HepG2 (cell line): ENCODE measurements around the gene DOCK2. TPM values are rescaled to one million over a fixed set of nuclear protein-coding genes. Genes with fewer than 3 reads are reported as not detected.

Source experiments
- ATAC-seq: fragments of 200-7000 bp; cut with Tn5 transposase; 3 replicates; pipeline ENCODE4 v1.9.1; 2020; ENCODE audit warnings: mild to moderate bottlenecking, moderate library complexity
- BruUV-seq: library from RNA; stranded (reverse); fragments of 400-500 nt; replicated peaks from 2 replicates; lab custom pipeline; 2021; lab: Mats Ljungman, UMichigan
- CTCF ChIA-PET: fragments of 300-600 bp; formaldehyde crosslinking; extraction: SDS; loops from one replicate; lab custom pipeline; 2021; ENCODE audit warnings: low total read pairs, inconsistent platforms, low intra/inter-chr PET ratio; lab: Yijun Ruan, JAX
- POLR2A ChIA-PET: fragments of 350-600 bp; sonication (Branson Sonifier 250); formaldehyde crosslinking; loops from one replicate; lab custom pipeline; 2020; ENCODE audit warnings: antibody characterized with exemption, inconsistent platforms; lab: Yijun Ruan, JAX
- DNase-seq: peaks from one replicate; pipeline ENCODE4 v3.0.0-alpha.2; 2015; ENCODE audit warnings: low spot score
- FAIRE-seq: peaks from 3 replicates; lab custom pipeline; 2011; peaks lifted over from hg19 to GRCh38; lab: Jason Lieb, UNC
- H2AFZ ChIP-seq: one replicate; pipeline ENCODE4 v1.6.1; 2011; ENCODE audit warnings: low read length, inconsistent platforms
- H3K27ac ChIP-seq: fragments of 300-600 bp; 3 replicates; pipeline ENCODE4 v1.8.0; 2011; ENCODE audit warnings: mixed run types, mild to moderate bottlenecking, mixed read lengths, low read length, inconsistent platforms; ENCODE audit not compliant: insufficient read depth; ENCODE audit errors: extremely low read length
- H3K27me3 ChIP-seq, 2 experiments: fragments of 200-600 bp in 1 of 2; 2 replicates in 1 of 2; 3 replicates in 1 of 2; pipeline versions ENCODE4 v1.6.0 to v1.8.0; 2011; ENCODE audit warnings: low read length in 2 of 2, mild to moderate bottlenecking in 2 of 2, moderate library complexity in 2 of 2, inconsistent platforms in 1 of 2; ENCODE audit not compliant: insufficient read depth in 2 of 2, control insufficient read depth in 1 of 2
- H3K36me3 ChIP-seq, 2 experiments: fragments of 200-600 bp in 1 of 2; replicated peaks in 1 of 2; 2 replicates in 1 of 2; 3 replicates in 1 of 2; pipeline versions ENCODE4 v1.5.1 to v1.8.0; 2011; ENCODE audit warnings: low read length in 2 of 2, inconsistent platforms in 1 of 2; ENCODE audit not compliant: insufficient read depth in 2 of 2, control insufficient read depth in 1 of 2
- H3K4me1 ChIP-seq: 2 replicates; pipeline ENCODE4 v1.5.1; 2012; ENCODE audit warnings: low read length, inconsistent platforms; ENCODE audit not compliant: insufficient read depth
- H3K4me2 ChIP-seq: 2 replicates; pipeline ENCODE4 v1.6.0; 2011; ENCODE audit warnings: low read depth, low read length, inconsistent platforms
- H3K4me3 ChIP-seq, 3 experiments: fragments of 200-600 bp in 1 of 3; sonication (generic), shearing (Covaris generic) in 1 of 3; replicated peaks in 1 of 3; 2 replicates each; pipeline ENCODE4 v1.5.1; 2011 to 2016; ENCODE audit warnings: low read length in 3 of 3, inconsistent platforms in 2 of 3, low read depth in 2 of 3, mild to moderate bottlenecking in 2 of 3, control low read depth in 1 of 3, mixed read lengths in 1 of 3; ENCODE audit not compliant: insufficient read depth in 1 of 3
- H3K79me2 ChIP-seq: one replicate; pipeline ENCODE4 v1.6.1; 2011; ENCODE audit warnings: low read length, inconsistent platforms; ENCODE audit not compliant: insufficient read depth
- H3K9ac ChIP-seq: 2 replicates; pipeline ENCODE4 v1.6.0; 2011; ENCODE audit warnings: mild to moderate bottlenecking, low read depth, low read length, inconsistent platforms; ENCODE audit not compliant: insufficient read depth
- H3K9me3 ChIP-seq: 2 replicates; pipeline ENCODE4 v1.5.1; 2012; ENCODE audit warnings: mild to moderate bottlenecking, low read length
- H4K20me1 ChIP-seq: 2 replicates; pipeline ENCODE4 v1.6.0; 2011; ENCODE audit warnings: inconsistent platforms, mild to moderate bottlenecking, low read length, moderate library complexity; ENCODE audit not compliant: insufficient read depth
- CBX1 ChIP-seq: IDR thresholded peaks from one replicate; pipeline ENCODE4 v1.6.1; 2016; ENCODE audit warnings: antibody characterized with exemption, low read depth
- HMG20B ChIP-seq: conservative IDR thresholded peaks from 2 replicates; pipeline ENCODE4 v1.6.1; 2016; ENCODE audit warnings: missing genetic modification reagents, missing compliant biosample characterization
- KMT2A ChIP-seq: sonication (generic); formaldehyde crosslinking; IDR thresholded peaks from 2 replicates; pipeline ENCODE4 v1.4.0; 2020; ENCODE audit warnings: missing genetic modification reagents
- POLR2AphosphoS5 ChIP-seq: IDR thresholded peaks from 2 replicates; pipeline ENCODE4 v1.6.1; 2012; ENCODE audit warnings: low read depth, low read length
- PPARG ChIP-seq: conservative IDR thresholded peaks from 2 replicates; pipeline ENCODE4 v1.6.1; 2016; ENCODE audit warnings: missing biosample characterization, missing genetic modification reagents
- ZNF431 ChIP-seq: sonication (generic); formaldehyde crosslinking; IDR thresholded peaks from 2 replicates; pipeline ENCODE4 v1.9.0; 2022; ENCODE audit warnings: missing genetic modification reagents, low read depth, mild to moderate bottlenecking, borderline replicate concordance
- ZNF749 ChIP-seq: sonication (generic); formaldehyde crosslinking; IDR thresholded peaks from 2 replicates; pipeline ENCODE4 v1.8.0; 2022; ENCODE audit warnings: mild to moderate bottlenecking, missing genetic modification reagents, moderate library complexity, borderline replicate concordance
- ZNF777 ChIP-seq: sonication (generic); formaldehyde crosslinking; IDR thresholded peaks from 2 replicates; pipeline ENCODE4 v1.4.0; 2020; ENCODE audit warnings: missing genetic modification reagents
- in situ Hi-C: cut with HindIII; loops from 2 replicates; pipeline ENCODE4 v1.10.0; 2017; ENCODE audit warnings: low pct_unique_long_range_greater_than_20kb; ENCODE audit not compliant: extremely low pct_ligation_motif_present
- intact Hi-C: fragments of 100-400 bp; cut with micrococcal nuclease; formaldehyde crosslinking; loops from one replicate; pipeline ENCODE4 v1.10.0; 2022; ENCODE audit not compliant: unreplicated experiment
- polyA plus RNA-seq, 8 experiments: library from polyadenylated mRNA; depleted of rRNA in 3 of 8; stranded (reverse) in 7 of 8; unstranded in 1 of 8; fragments of >200 nt; fragmentation: Illumina TruSeq in 4 of 8; extraction: Trizol in 4 of 8; gene quantifications; 2 replicates each; pipeline versions ENCODE4 v1.2.1 to v1.2.3, GENCODE V29; 2011 to 2016; ENCODE audit warnings: low read depth in 4 of 8, missing spikeins in 1 of 8, mixed read lengths in 1 of 8; ENCODE audit not compliant: insufficient read depth in 1 of 8
- total RNA-seq, 5 experiments: library from RNA; depleted of rRNA; stranded (reverse); fragments of >200 nt; fragmentation: Illumina TruSeq; extraction: Trizol; gene quantifications; 2 replicates each; pipeline ENCODE4 v1.2.3, GENCODE V29; 2016; ENCODE audit warnings: low read depth in 1 of 5
- TF ChIP-seq, protein P1 (sequence below): sonication (generic); formaldehyde crosslinking; IDR thresholded peaks from 2 replicates; pipeline ENCODE4 v1.4.0; 2020; ENCODE audit warnings: missing genetic modification reagents
- TF ChIP-seq, protein P2 (sequence below): sonication (generic); IDR thresholded peaks from 2 replicates; pipeline ENCODE4 v1.6.1; 2016; ENCODE audit warnings: low read depth, borderline replicate concordance

The DOCK2 gene
- total and polyA plus RNA-seq, 2 of the 13 experiments (the other 11 are each of a cell fraction or from before 2014, with no cell fraction given), result not detected

DNA sequence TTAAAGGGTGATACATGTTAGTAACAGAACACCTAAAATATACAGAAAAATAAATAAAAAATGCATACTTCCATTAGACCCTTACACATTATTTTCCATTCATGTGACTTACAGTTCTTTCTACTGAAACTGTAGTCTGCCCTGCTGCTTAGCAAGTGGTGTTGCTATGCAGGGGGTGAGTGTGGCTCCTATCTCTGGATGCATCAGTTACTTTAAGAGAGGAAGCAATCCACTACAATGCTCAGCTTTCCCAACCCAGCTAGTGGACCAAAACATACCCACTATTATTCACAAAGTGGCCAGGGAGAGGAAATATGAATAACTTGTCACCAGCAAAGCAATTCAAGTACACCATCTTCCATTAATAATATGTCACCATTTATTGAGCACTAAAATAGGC lies 121.8 kb downstream of the DOCK2 start:
- no TSS peak for BruUV-seq
- TF ChIP-seq PPARG (CRISPR knock-in tag) (no peak), CBX1 (no peak), ZNF749 (CRISPR knock-in tag) (no peak), ZNF431 (no peak), KMT2A (CRISPR knock-in tag) (no peak), ZNF777 (CRISPR knock-in tag) (no peak), HMG20B (CRISPR knock-in tag) (no peak), POLR2AphosphoS5 (no peak)
- TF ChIP-seq, protein P1, sequence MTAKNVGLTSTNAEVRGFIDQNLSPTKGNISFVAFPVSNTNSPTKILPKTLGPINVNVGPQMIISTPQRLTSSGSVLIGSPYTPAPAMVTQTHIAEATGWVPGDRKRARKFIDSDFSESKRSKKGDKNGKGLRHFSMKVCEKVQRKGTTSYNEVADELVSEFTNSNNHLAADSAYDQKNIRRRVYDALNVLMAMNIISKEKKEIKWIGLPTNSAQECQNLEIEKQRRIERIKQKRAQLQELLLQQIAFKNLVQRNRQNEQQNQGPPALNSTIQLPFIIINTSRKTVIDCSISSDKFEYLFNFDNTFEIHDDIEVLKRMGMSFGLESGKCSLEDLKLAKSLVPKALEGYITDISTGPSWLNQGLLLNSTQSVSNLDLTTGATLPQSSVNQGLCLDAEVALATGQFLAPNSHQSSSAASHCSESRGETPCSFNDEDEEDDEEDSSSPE (CRISPR knock-in tag), result no peak
- TF ChIP-seq, protein P2, sequence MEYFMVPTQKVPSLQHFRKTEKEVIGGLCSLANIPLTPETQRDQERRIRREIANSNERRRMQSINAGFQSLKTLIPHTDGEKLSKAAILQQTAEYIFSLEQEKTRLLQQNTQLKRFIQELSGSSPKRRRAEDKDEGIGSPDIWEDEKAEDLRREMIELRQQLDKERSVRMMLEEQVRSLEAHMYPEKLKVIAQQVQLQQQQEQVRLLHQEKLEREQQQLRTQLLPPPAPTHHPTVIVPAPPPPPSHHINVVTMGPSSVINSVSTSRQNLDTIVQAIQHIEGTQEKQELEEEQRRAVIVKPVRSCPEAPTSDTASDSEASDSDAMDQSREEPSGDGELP, result no peak
- Histone ChIP-seq H3K79me2 (no peaks in the 10 kb centered on the region), H3K27ac (no peak overlapping the region), H3K9ac (no peak overlapping the region), H2AFZ (no peak overlapping the region), H3K36me3 (no peaks in the 10 kb centered on the region), H3K9me3 (no peaks in the 10 kb centered on the region), H3K4me1 (no peaks in the 10 kb centered on the region), H3K4me3 (no peak overlapping the region), H3K27me3 (no peaks in the 10 kb centered on the region; a peak in 1 of 5 replicates), H4K20me1 (no peaks in the 10 kb centered on the region), H3K4me2 (no peak overlapping the region)
- DNase-seq, result no peak
- in situ Hi-C loops, result no loop called here
- no peak for ATAC-seq
- POLR2A ChIA-PET, result no interaction called here
- CTCF ChIA-PET, result no interaction called here
- no peak for FAIRE-seq
- intact Hi-C loops, result no loop called here
